Activated CD4-positive, alpha-beta T cell treated with anti-CD3 and anti-CD28 coated beads, Interleukin-2, amount 50 U/mL, for 1 hour (primary cell): ENCODE data around the gene NCAPD2.

Experiments used
- DNase-seq: peaks from one replicate; pipeline ENCODE4 v3.0.0-alpha.2; 2020

The NCAPD2 gene

DNA sequence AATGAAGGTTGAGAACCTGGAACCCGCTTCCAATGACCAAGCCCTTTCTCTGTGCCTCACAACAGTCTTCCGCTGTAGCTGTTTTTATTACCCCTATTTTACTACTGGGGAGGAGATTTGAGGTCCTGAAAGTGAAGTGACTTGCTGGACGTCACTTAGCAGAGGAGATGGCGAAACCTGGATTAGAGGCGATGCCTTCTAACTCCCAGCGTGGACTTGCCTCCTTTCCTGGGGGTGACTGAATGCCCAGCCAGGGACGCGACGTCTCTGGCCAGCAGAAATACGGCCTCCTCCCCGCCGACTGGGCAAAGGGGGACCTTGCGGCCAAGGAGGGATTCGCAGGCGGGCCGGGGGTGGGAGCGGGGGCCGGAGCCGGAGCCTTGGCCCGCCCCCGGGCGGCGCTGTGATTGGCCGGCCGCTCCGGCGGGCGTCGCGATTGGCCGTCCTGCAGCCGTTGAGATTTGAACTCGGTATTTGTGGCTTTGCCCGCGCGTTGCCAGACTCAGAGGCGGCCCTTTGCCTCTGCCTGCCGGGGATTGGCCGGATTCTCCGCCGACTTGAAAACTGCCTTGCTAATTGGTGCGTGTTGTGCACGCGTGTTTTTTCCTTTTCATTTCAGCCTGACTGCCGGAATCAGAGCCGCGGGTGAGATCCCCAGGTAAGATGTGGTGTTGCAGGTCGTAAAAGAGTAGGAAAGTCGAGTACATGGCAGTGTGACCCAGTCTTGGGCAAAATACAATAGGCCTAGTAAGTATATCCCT, at the start of gene NCAPD2:
NCAPD2 (plus strand) TSS at position 606 of the 761 bp plus-strand sequence. CDS start 997 bp downstream, outside the sequence.
- peak; percentile 93 for DNase-seq

GRCh38 chr12:6444704-6445688, 48.9 kb upstream of the NCAPD2 start, which contains the start of gene CD27:
CD27 (plus strand) TSS chr12:6444955; CDS start chr12:6445096, 141 bp downstream.
- peak; percentile 31 for DNase-seq

GRCh38 chr12:6450091-6450868, 43.6 kb upstream of the NCAPD2 start:
- no peak for DNase-seq

- DNase-seq, result no peak
Measured at GRCh38 chr12:6450869-6451347, 43.0 kb upstream of the NCAPD2 start.

- DNase-seq, result peak; percentile 71
Measured at GRCh38 chr12:6451348-6452244, 42.3 kb upstream of the NCAPD2 start, which contains the start of gene TAPBPL. TAPBPL (plus strand) TSS chr12:6452042; CDS start chr12:6452249, 207 bp downstream.

DNA sequence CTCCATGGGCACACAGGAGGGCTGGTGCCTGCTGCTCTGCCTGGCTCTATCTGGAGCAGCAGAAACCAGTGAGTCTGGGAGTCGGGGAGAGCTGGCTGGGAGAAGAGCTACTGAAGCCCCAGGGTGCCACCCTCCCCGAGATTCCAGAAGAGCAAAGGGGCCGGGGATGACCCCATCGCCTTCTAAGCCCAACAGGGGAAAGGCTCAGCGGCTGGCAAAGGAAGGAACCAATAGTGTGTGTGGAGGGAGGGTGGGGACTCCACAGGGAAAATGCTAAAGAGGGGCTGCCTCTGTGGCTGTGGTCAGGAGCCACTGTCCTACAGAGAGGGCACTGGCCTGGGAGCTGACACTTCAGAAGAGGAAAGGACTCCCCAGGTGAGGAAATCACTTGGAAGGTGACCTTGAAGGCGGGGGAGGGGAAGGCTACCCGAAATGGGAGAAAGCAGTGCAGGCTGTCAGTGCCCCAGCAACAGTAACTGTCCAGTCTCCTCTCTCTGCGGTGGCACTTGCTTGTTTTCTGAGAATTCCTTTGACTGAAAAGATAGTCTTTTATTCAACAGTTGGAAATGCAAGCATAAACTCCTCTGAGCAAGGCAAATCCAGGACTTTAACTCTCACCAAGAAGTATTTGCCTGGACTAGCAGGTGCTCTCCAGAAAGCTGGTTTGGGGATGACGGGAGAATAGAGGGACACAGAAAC, 41.5 kb upstream of the NCAPD2 start:
- no peak for DNase-seq

DNA sequence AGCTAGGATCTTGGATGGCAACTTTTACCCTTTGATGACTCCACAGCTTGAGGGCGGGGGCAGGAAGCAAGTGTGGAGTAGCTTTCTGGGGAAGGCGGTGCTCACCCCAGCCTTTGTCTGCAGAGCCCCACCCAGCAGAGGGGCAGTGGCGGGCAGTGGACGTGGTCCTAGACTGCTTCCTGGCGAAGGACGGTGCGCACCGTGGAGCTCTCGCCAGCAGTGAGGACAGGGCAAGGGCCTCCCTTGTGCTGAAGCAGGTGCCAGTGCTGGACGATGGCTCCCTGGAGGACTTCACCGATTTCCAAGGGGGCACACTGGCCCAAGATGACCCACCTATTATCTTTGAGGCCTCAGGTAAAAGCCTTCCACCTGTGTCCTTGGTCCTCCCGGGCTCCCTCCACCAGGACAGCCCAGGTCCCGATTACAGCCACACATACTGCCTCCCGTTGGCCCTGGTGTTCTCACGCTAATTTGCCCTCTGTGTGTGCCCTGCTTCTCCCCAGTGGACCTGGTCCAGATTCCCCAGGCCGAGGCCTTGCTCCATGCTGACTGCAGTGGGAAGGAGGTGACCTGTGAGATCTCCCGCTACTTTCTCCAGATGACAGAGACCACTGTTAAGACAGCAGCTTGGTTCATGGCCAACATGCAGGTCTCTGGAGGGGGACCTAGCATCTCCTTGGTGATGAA, 40.8 kb upstream of the NCAPD2 start:
- no peak for DNase-seq

DNA sequence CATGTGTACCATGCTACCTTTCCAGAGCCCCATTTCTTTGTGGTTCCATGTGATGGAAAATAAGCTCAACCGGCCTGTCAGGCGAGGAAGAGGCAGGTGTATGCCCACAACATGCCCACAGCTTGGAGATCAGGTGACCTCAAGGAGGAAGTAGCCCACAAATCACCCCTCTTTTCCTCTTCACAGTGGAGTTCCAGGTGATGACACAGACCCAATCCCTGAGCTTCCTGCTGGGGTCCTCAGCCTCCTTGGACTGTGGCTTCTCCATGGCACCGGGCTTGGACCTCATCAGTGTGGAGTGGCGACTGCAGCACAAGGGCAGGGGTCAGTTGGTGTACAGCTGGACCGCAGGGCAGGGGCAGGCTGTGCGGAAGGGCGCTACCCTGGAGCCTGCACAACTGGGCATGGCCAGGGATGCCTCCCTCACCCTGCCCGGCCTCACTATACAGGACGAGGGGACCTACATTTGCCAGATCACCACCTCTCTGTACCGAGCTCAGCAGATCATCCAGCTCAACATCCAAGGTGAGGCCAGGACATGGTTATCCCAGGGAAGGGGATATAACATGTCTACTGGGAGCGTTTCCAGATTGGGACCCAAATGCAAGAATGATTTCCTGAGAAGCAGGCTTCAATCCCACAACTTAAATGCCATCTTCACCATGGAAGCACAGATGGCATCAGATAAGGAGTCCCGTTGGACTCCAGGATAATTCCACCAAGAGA, 36.5 kb upstream of the NCAPD2 start:
- no peak for DNase-seq

GRCh38 chr12:6458281-6459003, 35.5 kb upstream of the NCAPD2 start:
- DNase-seq, result no peak

GRCh38 chr12:6459004-6459337, 34.9 kb upstream of the NCAPD2 start:
- no peak for DNase-seq

DNA sequence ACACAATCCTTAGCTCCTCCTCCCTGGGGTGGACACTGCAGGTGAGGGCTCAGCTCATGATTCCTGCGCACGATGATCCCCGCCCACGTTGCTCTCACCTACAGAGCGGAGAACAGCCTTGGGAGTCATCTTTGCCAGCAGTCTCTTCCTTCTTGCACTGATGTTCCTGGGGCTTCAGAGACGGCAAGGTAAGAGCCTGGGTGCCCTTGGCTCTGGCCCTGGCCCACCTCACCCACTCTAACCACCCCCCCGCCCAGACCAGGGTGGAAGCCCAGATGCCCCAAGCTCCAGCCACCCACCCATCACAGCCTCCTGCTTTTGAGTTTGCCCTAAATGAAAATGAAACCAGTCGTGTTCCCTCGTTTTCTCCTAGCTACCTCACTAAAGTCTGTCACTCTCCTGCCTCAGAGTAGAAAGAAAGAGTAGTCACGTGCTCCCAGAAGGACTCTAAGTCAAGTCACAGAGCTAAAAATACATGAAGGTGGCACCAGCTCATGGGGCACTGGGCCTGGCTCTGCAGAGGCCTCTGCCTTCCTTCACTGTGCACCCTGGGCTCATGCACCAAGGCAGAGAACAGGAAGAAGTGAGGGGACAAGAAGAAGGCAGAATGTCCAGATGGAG, 33.0 kb upstream of the NCAPD2 start:
- no peak for DNase-seq

- peak; percentile 70 for DNase-seq
Measured at GRCh38 chr12:6461401-6462233, 32.3 kb upstream of the NCAPD2 start.

DNA sequence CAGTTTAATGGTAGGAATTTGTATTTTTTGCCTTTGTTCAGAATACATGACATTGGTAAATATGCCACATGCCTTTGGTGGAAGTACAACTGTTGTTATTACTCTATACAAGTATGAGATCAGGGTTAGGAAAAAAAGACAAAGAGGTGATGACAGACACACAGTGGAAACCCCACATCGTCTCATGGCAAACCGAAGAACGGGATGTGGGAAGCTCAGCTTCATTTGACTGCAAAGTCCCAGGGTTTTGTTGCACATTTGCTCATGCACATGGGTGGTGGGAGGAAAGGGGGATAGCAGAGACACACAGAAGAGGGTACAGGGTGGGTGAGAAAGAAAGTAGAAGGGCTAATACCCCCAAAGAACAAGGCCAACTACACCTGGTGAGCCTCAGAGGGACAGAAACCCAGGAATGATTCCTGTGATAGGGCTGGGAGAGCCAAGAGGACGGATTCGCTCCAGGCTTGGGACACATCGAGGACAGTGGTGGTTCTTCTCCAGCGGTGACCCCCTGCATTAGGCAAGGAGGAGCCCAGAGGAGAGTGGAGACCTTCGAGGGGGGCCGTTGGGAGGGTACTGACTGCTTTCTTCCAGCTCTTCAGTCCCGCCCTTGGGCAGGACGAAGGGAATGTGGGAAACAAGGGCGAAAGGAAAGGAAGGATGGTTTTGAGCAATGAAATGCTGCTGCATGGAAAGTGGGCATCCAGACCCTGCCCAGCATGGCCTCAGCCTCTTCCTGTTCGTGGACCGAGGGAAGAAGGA, 31.5 kb upstream of the NCAPD2 start:
- peak; percentile 37 for DNase-seq

- peak; percentile 35 for DNase-seq
Measured at GRCh38 chr12:6463216-6463615, 30.7 kb upstream of the NCAPD2 start.

DNA sequence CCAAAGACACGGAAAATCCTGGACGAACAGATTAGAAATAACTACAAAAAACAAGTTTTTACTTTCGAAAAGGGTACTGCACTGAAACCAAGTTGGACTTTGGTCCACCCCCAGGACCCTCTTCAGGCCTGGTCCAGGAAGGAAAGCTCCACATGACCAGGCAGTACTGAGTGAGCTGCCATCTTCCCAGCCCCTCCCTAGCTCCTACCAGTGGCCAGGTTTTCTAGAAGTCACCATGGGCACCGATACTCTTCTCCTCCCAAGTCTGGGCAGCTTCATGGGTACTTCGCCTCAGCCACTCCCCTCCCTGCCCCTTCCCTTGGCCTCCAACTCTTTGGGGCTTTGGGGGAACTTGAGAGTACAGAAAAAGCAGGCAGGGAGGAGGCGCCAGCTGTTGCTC, 30.0 kb upstream of the NCAPD2 start:
- DNase-seq, result no peak

DNA sequence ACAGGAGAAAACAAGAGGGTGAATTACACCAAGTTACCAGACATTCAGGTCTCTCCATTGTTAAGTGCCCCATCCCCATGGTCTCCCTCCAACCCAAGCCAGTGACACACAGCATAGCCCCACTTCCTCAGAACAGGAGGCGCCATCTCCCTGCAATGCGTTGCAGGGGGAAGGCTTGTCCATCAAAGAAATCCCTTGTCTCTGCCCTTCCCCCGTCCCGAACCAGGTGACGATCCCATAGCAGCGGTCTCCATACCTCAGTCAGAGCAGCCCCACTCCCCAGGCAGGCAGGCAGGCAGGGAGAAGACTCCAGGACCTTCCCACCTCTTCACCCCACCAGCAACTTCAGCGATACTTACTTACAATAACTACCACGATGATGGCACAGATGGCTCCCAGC, 29.4 kb upstream of the NCAPD2 start:
- DNase-seq, result no peak
